HG03460 (cell line): ENCODE data around the gene CD247.

Experiments used
- ATAC-seq: cut with Tn5 transposase; IDR thresholded peaks from one replicate; pipeline ENCODE4 v1.9.1; 2021; ENCODE audit not compliant: unreplicated experiment

CD247 gene

DNA sequence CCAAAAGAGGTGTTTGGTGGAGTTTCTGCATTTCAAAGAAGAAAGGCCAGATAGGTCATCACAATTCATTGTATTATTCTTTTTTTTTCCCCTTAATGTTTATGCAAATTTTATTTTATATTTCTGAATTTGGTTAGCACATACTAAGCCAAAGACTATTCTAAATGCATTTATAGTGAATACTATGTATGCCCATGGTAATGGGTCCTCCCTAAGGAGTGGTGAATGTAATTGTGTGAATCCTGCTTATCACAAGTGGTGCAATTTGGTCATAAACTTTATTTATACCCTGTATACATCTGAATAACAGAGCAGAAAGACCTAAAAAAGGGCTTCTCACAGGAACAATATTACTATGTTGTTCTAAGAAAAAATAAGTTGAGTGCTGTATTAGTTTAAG is 99.1 kb downstream of the CD247 start:
- ATAC-seq, result no peak

DNA sequence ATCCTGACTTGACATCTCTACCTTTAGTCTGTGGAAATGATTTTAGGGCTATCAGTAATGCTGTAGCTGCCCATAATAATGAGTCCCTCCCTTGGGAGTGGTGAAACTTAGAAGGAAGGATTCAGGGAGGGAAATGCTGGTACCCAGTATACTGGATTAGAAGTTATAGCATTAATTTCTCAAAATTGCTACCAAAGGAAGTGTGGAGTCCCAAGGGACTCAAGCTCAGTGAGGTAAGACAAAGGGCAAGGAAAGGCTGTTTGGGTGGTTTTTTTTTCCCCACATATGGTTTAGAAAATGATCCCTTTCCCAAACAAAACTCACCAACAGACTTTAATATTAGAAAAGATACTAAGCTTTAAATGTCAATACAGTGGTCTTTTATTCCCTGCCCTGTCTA is 99.9 kb downstream of the CD247 start:
- ATAC-seq, result no peak

DNA sequence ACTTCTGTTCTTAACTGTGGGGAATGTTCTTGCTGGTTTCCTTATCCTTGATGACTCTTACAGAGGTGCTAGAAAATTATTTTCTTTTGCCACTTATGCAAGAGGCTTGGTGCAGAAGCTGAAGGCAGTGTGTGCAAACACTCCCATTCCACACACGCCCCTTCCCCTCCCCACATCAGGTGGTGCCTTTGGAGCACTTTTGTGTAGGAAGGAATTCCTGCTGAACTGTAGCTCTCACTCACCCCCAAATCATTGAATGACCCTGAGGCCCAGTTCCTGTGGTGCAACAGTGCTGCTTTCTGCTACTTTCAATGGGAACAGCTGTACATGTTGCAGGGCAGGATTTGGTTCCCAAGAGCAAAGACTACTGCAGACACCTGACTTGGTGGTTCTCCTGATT is 101.8 kb downstream of the CD247 start:
- ATAC-seq, result no peak

DNA sequence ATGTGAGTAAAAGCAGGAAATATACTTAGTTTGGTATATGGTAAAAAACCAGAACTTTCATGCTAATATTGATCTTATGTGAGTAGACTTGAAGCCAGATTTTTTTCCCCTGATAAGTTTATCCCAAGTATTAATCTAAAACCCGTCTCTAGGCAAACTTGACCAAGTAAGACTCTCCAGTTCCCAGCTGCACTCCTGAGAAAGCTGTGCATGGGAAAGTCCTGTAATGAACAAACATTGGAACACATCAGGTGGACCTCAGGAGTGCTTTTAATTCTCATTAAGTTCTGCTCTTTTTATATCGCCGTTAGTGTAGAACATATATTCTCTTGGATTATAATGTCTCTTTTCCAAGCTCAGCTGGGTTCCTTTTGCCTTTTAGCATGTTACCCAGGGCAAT is 105.0 kb downstream of the CD247 start:
- no peak for ATAC-seq

DNA sequence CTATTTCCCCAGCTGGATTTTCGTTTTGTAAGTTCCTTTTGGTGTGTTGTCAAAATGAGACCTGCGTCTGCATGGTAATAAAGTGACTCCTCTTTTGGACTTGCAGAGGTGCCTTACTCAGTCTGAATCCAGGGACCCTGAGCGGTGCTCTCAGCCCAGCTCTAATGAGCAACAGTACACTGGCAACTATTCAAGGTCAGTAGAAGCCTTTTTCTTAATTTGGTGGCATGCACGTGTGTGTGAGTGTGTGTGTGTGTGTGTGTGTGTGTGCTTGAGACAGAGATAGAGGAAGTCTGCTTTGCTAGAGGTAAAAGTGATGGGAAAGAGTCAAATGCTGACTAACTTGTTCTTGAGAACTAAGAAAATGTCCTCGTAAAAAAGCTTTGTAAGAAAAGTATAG is 105.4 kb downstream of the CD247 start:
- no peak for ATAC-seq

DNA sequence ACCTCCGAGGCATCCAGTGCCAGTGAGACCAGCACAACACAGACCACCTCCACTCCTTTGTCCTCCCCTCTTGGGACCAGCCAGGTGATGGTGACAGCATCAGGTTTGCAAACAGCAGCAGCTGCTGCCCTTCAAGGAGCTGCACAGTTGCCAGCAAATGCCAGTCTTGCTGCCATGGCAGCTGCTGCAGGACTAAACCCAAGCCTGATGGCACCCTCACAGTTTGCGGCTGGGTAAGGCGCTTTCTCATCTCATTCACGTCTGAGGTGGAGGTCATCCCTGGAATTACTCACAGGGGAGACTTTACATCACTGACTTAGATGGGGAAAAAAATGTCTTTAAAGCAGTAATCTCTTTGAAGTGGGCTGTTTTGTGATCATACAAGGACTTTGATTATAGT is 106.3 kb downstream of the CD247 start:
- ATAC-seq, result no peak

DNA sequence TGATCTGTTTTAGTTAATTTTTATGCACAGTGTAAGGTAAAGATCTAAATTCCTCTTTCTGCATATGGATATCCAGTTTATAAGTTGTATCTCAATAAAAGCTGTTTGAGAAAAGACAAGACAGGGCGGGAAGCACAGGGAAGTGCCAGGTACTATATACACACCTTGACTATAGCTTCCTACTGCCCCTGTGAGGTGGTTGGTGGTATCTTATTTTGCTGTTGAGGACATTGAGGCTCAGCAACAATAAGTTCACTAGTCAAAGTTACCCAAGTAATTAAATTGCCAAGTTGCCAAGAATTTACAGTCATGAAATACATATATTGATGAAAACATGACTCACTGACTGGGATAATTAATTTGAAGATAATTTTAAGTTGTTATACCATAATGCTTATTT is 109.1 kb downstream of the CD247 start:
- ATAC-seq, result no peak

DNA sequence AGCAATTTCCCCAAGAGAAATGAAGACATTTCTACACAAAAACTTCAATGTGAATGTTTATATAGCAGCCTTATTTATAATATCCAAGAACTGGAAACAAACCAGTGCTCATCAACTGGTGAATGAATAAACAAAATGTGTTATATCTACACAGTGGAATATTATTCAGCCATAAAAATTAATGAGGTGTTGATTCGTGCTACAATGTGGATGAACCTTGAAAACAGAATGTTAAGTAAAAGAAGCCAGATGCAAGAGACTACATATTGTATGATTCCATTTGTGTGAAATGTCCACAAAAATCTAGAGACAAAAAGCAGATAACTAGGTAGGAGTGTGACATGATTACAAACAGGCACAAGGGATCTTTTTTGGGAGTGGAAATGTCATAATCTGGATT is 110.0 kb downstream of the CD247 start:
- no peak for ATAC-seq

DNA sequence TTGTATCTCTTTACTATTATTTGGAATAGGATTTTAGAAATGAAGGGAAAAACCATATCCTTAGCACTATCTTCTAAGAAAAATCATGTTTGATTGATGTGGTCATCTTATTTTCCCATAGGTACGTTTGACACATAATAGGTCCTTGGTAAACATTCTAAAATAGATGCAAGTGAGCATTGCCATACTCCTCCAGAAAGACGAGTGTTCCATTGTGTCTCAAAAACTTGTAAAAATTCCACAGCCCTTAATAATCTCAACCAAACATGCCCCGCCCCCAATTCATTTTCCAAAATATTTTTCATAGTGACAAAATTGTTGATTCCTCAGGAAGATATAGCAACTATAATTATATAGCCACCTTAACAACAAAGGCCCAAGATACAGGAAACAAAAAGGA is 113.4 kb downstream of the CD247 start:
- ATAC-seq, result no peak

DNA sequence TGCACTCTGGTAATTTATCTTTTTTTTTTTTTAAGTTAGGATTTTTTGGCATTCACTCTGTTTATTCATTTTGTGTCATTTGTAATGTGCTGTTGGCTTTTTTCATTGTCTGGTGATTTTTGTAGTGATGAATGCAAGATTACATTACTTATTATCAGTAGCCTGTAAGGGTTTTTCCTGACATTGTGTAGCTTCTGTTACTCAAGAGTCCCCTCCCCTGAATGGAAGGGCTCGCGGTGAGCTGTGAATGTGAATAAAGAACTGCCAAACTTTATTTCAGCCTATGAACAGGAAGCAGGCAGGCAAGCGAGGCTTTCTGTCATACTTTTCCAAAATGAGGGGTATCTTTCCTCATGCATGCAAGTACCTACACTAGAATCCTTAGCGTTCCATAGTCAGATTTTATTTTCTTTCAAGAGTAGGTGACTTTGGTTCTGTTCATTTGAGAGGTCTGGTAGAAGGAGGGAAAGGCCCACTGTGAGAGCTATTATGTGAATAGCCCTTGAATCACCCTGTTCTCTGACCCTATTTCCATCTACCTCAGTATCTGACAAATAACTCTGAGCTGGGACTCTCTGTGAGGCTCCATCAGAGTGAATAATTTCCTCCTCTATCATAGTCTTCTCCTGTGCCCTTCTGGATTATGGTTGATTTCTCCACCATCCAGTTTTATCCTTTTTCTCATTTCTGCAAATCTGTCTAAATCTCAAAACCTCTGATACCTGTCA is 114.0 kb downstream of the CD247 start:
- no peak for ATAC-seq

DNA sequence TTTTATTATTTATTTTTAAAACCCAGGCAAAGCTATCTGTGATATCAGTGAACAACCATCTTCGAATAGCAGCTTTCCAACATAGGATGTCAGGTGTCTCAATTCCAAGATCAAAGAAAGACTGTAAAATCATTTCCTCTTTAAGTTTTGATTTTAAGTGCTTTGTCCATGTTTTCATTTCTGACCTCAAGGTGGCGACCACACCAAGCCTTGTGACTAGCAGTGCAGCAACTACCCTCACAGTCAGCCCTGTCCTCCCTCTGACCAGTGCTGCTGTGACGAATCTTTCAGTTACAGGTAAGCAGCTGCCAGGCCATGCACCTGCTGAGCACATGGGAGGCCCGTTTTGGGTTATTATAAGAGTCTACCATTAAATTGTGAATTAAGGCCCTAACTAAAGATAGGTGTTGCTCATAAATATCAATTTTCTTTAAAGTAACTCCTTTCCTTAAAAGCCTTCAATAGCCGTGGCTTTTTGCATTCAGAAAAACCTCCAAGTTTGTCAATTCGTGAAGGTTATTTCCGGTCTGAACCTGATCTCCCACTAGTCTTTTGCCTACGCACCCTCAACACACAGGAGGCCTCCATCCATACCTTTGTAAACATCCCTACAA is 117.0 kb downstream of the CD247 start:
- ATAC-seq, result no peak

DNA sequence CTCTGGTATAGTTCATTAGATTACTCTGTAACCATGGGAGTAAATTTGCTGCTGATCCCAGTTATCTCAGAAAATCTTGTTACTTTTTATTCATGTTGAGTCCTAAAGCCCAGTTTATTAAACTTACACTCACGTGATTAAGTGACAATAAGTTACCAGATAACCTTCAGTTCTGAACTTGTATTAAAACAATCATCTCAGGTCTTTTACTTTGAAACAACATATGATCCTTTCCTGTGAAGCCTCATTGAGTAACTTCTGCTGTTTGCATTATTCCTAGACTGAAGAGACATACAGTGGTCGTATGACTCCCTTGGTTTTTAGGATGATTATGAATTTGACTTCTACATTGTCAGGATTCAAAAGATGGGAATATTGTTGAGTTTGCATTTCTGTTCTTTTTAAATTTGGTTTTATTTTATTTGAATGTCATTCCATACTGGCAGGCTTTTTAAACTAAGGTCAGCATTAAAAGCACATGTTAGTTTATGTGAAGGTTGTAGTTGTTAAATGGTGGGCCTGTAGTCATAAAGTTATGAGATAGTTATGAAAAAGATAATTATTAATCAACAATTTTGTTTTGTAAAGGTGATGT is 117.9 kb downstream of the CD247 start:
- no peak for ATAC-seq

DNA sequence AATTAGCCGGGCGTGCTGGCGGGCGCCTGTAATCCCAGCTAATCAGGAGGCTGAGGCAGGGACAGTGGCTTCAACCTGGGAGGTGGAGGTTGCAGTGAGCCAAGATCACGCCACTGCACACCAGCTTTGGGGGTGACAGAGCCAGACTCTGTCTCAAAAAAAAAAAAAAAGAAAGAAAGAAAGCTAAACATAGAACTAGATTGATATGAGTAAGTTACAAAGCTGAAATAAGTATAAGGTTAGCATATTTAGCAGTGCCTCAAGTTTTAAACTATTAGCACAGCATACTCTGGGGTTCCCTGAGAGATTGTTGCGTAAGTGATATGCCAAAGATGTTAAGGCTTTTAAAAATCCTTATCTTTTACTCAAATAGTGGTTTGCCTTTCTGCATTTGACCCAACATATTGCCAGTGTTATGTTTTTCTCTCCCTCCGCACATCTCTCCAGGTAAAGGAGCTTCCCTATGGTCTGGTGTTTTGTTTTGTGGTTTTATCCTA is 126.1 kb downstream of the CD247 start:
- ATAC-seq, result no peak

DNA sequence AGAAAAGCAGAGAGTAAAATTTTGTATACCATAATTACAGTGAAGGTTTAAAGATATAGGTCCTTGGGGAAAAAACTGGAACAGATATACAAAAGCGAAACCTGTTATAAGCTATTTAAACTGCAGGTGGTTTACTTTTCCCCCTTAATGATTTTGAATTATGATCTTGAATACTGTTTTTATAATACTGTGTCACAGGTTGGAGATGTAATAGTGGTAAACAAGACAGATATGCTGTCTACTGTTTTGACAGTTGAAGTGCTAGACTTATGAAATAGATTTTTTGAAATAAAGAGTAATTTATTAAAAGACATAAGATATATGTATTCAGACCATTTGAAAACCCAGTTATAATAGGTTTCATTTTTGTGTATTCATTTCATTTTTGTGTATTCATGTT is 129.4 kb downstream of the CD247 start:
- ATAC-seq, result no peak

DNA sequence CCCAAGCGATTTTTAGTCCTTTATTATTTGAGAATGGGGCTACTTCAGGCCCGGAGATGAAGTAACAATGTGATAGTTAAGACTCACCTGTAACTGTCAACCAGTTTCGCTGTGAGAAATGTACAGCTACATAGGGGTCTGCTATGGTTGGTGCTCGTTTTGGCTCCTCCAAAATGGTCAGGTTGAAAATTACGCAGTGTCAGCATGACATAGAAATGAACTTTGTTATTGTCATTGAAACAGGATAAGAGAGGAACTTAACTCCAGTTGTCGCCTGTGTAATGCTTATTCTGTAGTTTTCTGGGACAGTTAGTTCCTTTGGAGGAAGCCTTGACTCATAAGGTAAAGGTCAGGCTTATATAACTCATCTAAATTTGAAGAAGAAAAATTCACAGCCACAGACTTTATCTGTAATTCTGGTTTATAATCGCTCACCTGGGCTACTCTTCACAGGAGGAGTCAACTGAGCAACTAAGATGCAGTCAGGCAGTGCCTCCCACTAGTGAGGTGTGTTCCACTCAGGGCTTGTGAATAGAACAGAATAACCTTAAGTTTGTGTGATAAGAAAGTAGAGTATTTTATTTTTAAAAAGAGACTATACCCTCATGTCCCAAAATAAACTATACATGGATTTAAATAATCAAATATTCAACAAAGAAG is 130.9 kb downstream of the CD247 start:
- no peak for ATAC-seq
